Measurements from ENCODE around the gene METTL9.

- TF ChIP-seq CTCF (tag by site-specific recombination; IDR thresholded peaks at IDR 0.05) (no peak), ZBTB11 (tag by site-specific recombination; conservative IDR thresholded peaks at IDR 0.05; ENCODE audit: low read depth) (no peak), ZNF473 (tag by site-specific recombination; IDR thresholded peaks at IDR 0.05) (no peak), ELK4 (IDR thresholded peaks at IDR 0.05; ENCODE audit: borderline replicate concordance, low read depth, low read length) (no peak), ZNF24 (tag by site-specific recombination; IDR thresholded peaks at IDR 0.05) (no peak), ZNF138 (tag by site-specific recombination; IDR thresholded peaks at IDR 0.05; ENCODE audit: borderline replicate concordance) (no peak), ZNF670 (tag by site-specific recombination; IDR thresholded peaks at IDR 0.05; ENCODE audit: low read depth) (no peak), ZBTB17 (tag by site-specific recombination; IDR thresholded peaks at IDR 0.05) (no peak), ZNF664 (tag by site-specific recombination; IDR thresholded peaks at IDR 0.05) (no peak), HOXC10 (CRISPR knock-in tag; IDR thresholded peaks at IDR 0.05) (no peak), PRDM1 (tag by site-specific recombination; IDR thresholded peaks at IDR 0.05) (no peak), YY1 (tag by site-specific recombination; IDR thresholded peaks at IDR 0.05) (no peak), ZNF394 (tag by site-specific recombination; IDR thresholded peaks at IDR 0.05; ENCODE audit: borderline replicate concordance) (no peak)
Measured at GRCh38 chr16:21568502-21569189, 30.7 kb upstream of the METTL9 start.
